GM21529 (cell line): ENCODE data around the gene LDLRAD4.

Experiments used
- ATAC-seq: cut with Tn5 transposase; IDR thresholded peaks from one replicate; pipeline ENCODE4 v1.9.1; 2021; ENCODE audit not compliant: unreplicated experiment

Gene LDLRAD4

DNA sequence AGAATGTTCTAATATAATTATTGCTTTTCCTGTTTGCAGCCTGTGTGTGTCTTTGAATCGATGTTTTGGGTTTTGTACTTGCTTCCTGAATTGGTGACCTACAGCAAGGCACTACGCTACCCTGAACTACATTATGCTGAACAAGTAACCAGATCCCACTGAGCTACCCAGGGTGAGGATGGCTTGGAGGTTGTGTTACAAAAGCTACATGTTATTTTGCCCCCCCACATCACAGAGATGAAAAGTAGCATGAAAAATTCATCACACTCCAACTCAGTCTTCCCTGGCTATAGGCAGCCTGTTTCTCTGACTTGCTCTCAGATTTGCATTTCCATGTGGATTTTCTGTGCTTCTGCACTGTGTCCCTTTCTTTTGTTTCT lies 162.1 kb downstream of the LDLRAD4 start:
- ATAC-seq, result no peak

GRCh38 chr18:13381331-13381730 lies 162.8 kb downstream of the LDLRAD4 start:
- ATAC-seq, result no peak

DNA sequence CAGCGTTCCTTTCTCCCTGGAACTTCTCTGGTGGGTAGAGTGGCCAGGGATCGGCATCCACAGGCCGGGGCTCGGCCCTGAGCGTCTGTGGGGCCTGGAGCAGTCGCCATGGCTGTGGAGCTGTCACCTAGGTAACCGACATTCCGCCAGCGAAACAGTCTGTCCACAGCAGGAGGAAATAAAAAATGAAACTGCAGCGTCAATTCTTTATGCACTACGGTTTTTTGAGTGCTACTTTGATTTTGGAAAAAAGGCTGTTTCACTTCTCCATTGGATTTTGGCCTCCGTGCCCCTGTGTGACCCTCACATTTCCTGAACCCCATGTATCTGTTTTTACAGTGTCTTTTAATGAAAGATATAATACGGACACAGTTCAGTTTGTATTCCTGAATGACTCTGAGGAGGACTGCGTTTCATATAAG lies 163.4 kb downstream of the LDLRAD4 start:
- ATAC-seq, result no peak

DNA sequence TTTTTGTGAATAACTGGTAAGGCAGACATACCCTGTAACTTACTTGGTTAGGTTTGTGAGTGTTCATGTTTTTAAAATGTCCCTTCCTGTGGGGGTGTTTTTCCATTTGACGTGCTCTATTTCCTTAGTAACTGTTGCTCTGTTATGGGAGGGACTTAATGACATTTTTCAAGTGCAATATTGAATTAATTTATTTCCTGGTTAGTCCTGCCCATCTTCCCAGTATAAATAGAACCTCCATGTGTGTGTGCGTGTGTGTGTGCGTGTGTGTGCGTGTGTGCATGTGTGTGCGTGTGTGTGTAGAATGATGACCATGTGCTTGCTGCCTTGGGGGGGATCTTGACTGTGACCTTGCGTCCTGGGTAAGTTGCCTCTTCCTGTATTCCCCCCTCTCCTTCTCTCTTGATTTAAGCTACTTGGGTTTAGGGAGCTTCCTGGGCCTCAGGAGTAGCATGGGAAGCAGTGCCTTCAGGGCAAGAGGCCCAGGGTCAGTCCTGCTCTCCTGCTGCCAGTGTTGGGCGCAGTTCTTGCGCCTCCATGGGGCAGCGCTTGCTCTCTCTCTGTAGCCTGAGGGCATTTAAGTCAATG lies 163.9 kb downstream of the LDLRAD4 start:
- ATAC-seq, result no peak

GRCh38 chr18:13382954-13383827 lies 164.6 kb downstream of the LDLRAD4 start:
- no peak for ATAC-seq

GRCh38 chr18:13386891-13387801 lies 168.6 kb downstream of the LDLRAD4 start:
- ATAC-seq, result no peak

GRCh38 chr18:13387855-13388548 lies 169.4 kb downstream of the LDLRAD4 start:
- no peak for ATAC-seq

DNA sequence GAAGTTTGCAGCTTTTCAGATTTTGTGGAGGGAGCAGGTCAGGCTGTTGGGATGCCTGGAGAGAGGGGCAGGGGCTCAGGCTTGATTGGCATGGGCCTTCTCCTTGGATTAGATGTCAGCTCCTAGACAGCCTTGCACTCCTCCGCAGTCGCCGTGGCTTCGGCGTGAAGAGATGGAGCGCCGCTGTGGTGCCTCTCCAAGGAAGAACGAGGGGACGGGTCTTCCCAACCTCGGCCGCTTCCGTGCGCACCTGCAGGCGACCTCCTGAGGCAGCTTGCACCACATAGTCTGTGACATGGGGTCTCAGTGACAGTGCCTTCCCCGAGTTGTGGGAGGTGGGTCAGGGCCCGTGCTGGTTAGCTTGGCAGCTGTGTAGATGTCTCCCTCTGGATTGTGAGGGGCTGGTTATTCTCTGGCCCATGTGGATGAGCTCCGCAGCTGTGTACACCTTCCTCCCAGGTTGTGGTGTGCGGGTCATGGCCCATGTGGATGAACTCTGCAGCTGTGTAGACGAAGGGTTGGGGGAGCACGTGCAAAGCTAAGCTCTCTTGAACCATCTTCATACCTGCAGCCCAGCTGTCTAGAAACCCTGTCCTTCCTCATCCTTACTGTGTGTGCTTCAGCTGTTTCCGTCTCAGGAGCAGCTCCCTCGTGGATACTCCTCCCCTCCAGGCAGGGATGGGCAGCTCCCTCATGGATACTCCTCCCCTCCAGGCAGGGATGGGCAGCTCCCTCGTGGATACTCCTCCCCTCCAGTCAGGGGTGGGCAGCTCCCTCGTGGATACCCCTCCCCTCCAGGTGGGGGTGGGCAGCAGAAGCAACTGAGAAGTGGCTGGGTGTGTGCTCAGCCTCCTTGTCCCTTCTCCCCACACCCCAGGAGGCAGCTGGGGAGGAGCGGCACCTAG lies 170.3 kb downstream of the LDLRAD4 start:
- no peak for ATAC-seq

GRCh38 chr18:13389491-13390131 lies 171.1 kb downstream of the LDLRAD4 start:
- no peak for ATAC-seq

DNA sequence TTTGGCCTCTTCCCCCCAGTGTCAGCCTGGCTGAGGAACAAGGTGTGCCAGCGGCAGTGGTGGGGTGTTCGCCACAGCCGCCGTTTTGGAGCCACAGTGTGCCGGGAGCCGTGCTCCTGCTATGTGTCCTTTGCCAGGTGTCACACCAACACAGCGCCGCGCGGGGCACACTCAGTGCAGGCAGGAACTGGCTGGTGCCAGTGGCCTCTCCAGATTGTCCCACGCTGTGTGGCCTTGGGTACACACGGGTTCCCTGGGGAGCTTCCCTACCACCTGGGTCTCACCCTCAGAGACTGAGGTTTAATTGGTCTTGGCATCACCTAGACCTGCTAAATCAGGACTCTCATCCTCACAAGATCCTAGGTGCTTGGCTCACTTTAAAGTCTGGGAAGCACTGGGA lies 171.6 kb downstream of the LDLRAD4 start:
- ATAC-seq, result no peak

GRCh38 chr18:13390711-13391110 lies 172.2 kb downstream of the LDLRAD4 start:
- no peak for ATAC-seq

DNA sequence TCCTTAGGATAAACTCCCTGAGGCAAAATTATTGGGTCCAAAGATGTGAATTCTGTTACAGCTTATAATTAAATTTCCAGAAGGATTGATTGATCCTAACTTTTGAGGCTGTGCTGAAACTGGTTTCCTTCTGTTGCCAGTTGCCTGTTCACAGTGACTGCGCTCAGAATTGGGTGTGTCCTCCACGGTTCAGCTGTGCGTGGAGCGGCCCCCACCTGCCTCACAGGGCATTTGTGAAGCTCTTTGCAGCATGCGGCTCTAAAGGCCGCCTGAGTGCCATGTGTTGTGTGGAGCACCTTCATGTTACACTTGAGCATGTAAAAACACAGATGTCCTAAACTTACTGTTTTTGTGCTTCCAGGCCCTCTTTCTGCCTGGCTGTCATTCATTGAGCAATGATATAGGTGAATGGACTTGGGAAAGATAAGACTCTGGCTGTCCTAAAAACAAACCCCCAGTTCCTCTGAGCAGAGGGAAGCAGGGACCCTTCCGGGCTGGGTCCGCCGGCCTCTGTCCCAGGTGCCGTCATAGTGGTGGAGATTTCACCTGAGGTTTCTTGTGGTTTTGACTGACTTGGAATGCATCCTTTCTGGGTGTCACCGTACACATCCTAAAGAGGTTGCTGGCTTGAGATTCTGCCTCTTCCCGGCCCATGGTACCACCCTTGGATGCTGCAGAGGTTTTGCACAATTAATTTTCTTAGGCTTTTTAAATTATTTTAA lies 173.6 kb downstream of the LDLRAD4 start:
- ATAC-seq, result no peak

DNA sequence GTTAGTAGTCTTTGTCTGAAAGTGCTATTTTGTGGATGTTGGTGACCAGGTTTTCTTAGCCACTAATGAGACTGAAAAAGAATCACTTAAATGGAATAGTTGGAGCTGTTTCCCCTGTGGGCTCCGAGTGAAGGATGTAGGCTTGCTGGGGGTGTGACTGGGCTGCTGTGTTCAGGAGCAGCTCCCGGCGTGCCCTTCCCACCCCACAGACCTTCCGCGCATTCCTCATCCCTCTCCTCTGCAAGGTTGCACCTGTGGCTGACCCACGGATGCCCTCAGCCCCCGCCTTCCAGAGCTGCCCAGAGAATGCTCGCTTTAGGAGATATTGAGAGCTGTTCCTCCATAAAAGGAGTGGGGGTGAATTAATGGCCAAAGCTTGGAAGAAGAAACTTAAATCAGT lies 174.3 kb downstream of the LDLRAD4 start:
- no peak for ATAC-seq

- no peak for ATAC-seq
These were observed 174.8 kb downstream of the LDLRAD4 start for GRCh38 chr18:13393338-13393737.

DNA sequence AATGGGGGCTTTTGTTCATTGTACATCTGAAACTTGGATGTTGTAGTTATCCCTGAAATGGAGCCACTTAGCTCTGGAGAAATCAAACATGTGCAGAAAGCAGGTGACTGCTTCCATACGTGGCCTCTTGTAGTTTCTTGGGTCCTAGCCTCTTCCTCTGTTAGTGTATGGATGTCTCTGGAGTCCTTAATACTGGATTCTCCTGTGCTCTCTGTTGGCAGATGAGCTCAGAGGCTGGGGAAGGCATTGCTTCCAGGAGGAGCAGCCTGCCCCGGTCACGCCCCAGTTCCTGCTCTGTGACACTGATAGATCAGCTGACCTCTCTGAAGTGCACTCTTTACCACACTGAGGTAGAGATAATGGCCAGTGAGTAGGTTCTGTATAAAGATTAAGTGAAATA lies 176.2 kb downstream of the LDLRAD4 start:
- no peak for ATAC-seq

DNA sequence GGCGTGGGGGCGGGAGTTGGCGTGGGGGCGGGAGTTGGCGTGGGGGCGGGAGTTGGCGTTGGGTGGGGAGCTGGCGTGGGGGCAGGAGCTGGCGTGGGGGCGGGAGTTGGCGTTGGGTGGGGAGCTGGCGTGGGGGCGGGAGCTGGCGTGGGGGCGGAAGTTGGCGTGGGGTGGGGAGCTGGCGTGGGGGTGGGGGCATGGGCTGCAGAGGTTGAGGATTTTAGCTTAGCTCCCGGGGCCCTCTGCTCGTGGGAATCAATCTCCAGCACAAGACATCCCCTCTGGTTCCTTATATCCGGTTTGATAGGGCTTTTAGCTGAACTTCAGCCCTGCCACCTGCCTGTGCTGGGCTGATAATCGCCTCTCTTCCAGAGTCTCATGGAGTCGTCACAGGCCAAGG lies 177.0 kb downstream of the LDLRAD4 start:
- ATAC-seq, result no peak

DNA sequence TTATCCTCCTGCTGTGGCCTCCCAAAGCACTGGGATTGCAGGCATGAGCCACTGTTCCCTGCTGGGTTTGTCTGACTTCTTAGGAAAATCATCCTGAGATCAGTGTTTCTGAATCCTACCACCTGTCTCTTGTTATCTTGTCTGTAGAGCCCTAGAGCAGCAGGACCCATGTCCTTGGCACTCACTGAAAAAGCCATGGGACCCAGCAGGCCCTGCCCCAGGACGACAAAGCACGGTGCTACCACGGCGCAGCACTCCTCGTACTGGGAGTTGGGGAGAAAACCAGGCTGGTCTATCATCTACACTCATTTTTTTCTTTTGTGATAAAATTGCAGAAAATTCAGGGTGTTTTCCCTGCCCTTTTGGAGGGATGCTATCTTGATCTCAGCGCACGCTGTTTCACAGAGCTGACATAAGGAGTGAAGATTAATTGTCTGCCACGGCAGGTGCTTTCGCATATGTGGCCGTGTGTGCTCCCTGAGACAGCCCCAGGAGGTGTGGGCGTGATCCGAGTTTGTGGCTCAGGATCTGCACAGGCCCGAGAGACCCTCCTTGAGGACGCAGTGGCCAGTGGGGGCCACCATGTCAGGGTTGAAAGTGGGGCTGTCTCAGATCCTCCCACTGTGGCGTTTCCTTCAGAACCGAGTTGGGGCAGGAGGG lies 179.1 kb downstream of the LDLRAD4 start:
- ATAC-seq, result no peak

- ATAC-seq, result no peak
These were observed 180.1 kb downstream of the LDLRAD4 start for GRCh38 chr18:13398631-13399030.
